NCI-H146 (cell line): ENCODE data around the gene SAP30BP.
"Not testable (repeated sequence)": the region's sequence is repeated elsewhere in the genome, so short reads cannot be mapped to it uniquely, and the experiment has no call there.

ENCODE experiments used
- DNase-seq: peaks from one replicate; lab custom pipeline; 2025; lab: John Stamatoyannopoulos, UW

Gene SAP30BP

DNA sequence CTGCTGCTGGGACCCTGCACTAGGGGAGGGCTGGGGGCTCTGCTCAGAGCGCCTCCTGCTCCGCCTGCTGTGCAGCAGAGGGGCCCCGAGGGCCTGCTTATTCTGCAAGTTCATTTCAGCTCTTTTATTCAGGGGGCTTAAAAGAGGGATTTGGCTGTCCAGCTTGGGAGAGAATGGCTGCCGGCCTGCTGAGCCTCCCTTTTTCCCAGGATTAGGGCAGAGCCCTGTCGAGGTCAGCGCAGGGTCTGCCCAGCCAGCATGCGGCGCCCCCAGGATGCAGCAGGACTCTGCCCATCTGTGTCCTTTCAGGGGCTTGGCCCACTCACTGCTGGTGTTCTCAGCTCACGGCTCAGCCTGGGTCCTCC, 32.8 kb upstream of the SAP30BP start:
- no peak for DNase-seq

GRCh38 chr17:75634754-75635609, 32.2 kb upstream of the SAP30BP start:
- no peak for DNase-seq

DNA sequence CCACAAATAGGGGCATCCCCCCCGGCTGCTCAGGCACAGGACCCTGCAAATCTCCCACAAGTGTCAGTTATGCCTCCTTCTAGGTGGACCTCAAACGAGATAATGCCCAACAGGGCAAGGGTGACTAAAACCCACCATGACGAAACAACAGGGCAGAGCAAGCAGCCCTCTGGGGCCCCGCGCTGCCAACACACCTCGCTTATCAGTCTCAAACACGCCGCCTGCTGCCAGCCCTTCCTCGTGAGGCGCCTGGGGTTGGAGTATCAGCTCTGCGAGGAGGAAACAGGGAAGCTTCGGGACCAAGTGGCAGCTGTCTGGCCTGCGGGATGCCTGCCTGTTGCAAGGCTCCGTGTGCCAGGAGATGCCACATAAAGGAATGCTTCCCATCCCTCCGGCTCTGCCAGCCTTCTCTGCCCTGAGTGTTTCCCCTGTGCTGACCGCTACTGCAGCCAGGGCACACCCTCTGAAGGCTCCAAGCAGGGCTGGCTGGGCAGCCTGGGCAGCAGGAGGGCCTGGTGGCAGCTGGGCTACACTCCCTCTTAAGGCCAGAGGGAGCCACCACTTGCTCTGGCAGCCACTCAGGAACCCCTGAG, 31.4 kb upstream of the SAP30BP start:
- DNase-seq: no peak

- DNase-seq: no peak
These were observed 30.6 kb upstream of the SAP30BP start for GRCh38 chr17:75636381-75637142.

GRCh38 chr17:75637143-75637538, 30.0 kb upstream of the SAP30BP start:
- no peak for DNase-seq

GRCh38 chr17:75637551-75637950, 29.6 kb upstream of the SAP30BP start:
- no peak for DNase-seq

DNA sequence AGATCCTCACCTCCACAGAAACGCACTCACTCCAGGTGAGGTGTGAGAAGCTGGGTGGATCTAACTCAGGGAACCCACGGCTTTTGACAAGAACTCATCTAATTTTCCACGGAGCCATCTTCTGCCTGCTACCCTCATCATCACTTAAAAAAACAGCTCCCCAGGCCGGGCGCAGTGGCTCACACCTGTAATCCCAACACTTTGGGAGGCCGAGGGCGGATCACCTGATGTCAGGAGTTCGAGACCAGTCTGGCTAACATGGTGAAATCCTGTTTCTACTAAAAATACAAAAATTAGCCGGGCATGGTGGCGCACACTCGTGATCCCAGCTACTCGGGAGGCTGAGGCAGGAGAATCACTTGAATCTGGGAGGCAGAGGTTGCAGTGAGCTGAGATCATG, 29.1 kb upstream of the SAP30BP start:
- DNase-seq: not testable (repeated sequence)

DNA sequence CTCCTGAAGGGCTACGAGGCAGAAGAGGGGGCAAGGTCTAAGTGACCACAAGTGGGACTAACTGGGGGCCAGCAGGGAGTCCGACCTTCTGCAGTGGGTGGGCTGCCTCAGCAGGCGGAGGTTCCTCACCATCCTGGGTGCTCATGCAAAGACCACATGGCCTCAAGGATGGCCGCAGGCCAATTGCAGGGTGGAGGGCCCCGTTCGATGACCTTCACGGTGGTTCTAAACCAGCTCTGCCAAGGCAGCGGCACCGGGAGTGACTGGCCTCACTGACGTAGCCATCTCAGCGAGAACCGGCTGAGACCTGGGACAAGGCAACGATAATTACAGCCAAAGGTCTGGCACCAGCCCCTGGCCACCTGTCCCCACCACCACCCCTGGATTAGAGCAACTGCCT, 28.2 kb upstream of the SAP30BP start:
- no peak for DNase-seq

DNA sequence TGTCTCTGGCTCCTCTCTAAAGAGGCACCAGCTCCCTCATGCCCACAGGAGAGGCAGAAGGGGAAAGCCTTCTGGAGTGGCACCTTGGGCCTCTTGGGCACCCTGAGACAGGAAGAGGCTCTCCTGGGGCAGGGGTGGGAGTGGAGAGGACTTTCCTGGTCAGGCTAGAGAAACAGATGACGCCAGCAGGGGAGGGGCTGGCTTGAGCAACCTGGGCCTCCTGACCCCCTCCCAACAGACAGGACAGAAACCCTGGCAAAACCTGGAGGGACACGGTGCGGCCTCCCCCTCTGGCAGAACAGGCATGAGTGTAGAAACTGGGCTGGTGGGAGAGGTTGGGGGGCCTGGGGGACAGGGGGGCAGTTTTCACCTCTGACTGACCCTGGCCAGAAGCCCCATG, 27.8 kb upstream of the SAP30BP start:
- DNase-seq: no peak

GRCh38 chr17:75639771-75640555, 27.2 kb upstream of the SAP30BP start:
- no peak for DNase-seq

- DNase-seq: no peak
These were observed 26.5 kb upstream of the SAP30BP start for GRCh38 chr17:75640556-75641119.

- no peak for DNase-seq
These were observed 25.8 kb upstream of the SAP30BP start for GRCh38 chr17:75641343-75641742.

DNA sequence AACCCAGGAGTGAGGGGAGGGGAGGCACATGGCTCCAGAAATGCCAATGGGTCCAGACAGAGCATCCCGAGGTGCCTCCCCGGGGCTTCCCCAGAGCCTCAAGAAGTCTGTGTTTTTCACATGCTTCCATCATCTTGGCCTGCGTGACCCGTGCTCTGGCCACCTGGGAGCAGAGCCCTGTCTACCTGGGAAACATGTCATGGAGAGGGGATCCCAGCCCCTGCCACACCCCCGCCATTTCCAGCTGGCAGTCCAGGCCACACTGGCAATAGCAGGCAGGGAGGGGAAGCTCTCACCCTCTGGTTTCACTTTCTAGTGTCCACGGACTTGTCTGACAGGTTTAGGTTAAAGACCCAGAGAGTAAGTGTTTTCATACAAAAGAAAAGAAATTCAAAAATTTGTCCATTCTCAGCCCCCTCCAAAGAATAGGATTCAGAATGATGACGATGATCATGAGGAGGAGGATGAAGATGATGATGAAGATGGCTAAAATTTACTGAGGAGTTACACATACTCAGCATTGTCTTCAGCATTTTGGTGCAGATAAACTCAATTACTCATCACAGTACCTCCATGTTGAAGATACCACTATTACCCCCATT, 24.9 kb upstream of the SAP30BP start:
- no peak for DNase-seq

- DNase-seq: no peak
These were observed 24.1 kb upstream of the SAP30BP start for GRCh38 chr17:75642784-75643642.

DNA sequence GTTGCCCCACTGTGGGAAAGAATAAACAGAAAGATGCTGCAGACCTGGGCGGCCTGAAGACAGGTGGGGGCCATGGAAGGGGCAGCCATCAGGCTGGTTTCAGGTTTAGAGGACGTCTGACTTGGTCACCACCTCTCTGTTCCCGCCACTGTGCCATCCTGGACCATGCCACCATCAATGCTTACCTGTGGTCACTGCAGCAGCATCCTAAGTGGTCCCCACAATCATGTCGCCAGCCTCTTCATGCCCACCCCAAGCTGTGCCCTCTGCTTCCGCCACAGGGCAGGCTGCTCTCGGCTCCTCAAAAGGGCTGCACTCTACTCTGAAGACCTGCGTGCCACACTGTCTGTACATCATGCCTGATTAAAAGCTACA, 23.5 kb upstream of the SAP30BP start:
- no peak for DNase-seq

DNA sequence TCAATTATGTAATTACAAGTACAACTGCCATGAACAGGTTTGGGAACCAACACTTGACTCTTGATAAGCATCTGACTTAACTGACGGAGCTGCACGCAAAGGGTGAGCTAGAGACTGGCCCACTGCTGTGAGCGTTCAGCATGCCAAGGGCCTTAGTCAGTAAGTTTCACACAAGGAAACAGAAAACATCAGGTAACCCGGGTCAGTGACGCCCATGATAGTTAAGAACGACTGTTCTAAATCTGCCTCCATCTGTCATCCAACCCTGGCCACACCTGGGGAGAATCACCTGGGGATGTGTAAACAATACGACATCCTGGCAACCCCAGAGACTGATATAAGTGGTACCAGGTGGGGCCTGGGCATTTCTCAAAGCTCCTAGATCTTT, 21.6 kb upstream of the SAP30BP start:
- DNase-seq: peak; percentile 92

DNA sequence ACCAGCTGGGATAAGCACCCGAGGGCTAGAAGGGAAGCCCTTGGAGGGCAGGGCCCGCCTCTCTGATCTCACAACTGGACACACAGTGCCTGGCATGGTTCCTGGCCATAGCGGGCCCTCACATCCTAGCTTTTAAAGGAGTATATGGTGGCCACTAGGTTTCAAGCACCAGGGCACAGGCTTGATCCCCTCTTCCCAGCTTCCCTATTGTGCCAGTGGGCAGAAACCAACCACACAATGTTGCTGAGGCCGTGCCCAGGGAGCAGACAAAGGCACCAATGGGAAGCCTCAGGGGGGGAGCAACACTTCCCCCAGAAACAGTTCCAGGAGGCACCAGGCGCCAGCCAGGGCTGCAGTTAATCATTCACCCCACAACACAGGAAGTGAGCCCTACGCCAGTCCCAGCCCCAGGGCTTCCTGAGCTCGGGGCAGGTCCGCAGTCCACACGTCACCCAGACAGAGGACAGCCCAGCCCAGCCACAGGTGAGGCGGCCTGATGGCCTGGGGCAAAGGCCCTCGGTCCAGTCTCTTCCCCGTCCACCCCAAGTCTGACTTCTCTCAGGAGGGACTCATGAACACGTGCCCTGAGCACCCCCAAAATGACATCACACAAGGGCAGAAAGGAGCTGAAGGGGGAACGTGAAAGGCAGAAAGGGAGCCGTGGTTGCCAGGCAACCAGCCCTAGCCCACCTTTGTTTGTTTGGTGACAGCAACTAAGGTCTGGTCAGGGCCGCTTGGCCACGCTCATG, 21.1 kb upstream of the SAP30BP start:
- no peak for DNase-seq

DNA sequence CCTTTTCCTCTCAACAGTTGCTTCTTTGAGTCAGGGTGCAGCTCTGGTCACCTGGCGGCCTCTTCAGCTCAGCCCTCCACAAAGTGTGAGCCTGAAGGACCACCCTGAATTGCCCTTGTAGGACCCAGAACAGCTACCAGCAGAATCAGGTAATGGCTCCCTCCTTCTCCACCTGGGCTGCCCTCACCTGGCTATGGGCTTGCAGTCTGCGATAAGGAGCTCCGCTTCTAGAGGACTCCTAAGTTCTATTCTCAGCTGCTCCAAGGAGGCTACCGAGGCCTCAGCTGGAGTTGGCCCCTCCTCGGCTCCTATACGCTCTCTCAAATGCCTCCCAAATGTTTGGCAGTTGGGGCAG, 20.5 kb upstream of the SAP30BP start:
- DNase-seq: no peak

GRCh38 chr17:75647061-75647460, 20.1 kb upstream of the SAP30BP start:
- DNase-seq: no peak

DNA sequence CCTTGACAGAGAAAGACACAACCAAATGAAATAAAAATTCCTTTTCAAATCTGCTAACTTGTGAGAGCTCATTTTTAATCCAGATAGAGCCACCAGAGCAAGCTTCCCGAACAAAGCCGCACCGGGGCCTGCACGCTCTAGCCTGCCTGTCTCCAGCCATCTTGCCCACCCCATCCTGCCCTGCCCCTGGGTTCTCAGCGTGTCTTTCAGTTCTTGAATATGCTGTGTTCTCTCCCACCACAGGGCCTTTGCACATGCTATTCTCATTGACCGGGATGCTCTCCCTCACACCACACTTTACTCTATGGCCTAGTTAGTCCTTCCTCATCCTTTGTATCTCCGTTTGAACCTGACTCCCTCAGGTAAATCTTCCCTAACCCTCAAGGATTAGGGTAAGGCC, 19.2 kb upstream of the SAP30BP start:
- no peak for DNase-seq
